Subcutaneous adipose tissue (tissue), 4 donors: ENCODE results near the gene HMGA1. TPM values are rescaled to one million over a fixed set of nuclear protein-coding genes. Genes with fewer than 3 reads are reported as not detected.

Experiments used
- total RNA-seq, 4 donors: library from RNA; depleted of rRNA; stranded (reverse); fragments of >200 nt; gene quantifications; one replicate each; pipeline ENCODE4 v1.1.0, GENCODE V29; 2016
- TF ChIP-seq, protein P1 (sequence below): fragments of 450-650 bp; IDR thresholded peaks from one replicate; pipeline ENCODE4 v1.5.1; 2016; ENCODE audit warnings: low read depth, mild to moderate bottlenecking, control low read depth, antibody characterized with exemption, moderate library complexity

HMGA1 gene
- total RNA-seq, 4 donors from 2014 or later = 10.3 to 21.4 (median 13.5) TPM

DNA sequence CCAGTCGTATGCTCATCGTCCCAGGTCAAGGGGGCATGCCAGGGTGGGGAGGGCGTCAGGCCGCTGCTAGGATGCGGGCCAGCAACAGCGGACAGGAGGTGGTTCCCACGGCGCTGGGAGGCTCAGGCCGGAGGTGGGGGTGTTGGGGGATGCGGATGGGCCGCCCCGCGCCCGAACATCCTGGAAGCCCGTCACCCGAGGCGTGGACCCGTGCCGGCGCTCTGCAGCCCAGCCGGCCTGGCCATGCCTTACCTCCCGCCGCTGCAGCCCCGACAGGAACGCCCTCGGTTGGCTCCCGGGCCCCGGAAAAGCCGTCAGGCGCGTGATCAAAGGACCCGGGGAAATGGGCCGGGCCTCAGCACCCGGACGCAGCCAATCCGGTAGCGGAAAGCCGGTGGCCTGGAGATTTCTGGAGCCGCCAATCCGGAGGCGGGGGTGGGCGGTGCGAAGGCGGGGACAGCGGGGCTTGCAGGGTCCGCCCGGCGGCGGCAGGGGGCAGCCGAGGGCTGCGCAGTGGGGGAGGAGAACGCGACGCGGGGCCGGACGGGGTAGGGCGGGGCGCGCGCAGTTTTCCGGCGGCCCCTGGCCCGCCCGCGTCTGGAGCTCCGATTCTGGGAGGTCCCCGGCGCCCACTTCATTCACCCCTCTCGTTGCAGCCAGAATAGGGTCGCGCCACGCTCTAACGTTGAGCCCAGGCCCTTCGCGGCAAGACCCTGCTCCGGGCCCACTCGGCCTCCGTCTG lies 12.2 kb downstream of the HMGA1 start, which contains the start of gene SMIM29:
Gene SMIM29, minus strand, starts transcription at position 280 of the 742 bp plus-strand sequence. CDS start 1,215 bp downstream, outside the sequence.
- TF ChIP-seq, protein P1, sequence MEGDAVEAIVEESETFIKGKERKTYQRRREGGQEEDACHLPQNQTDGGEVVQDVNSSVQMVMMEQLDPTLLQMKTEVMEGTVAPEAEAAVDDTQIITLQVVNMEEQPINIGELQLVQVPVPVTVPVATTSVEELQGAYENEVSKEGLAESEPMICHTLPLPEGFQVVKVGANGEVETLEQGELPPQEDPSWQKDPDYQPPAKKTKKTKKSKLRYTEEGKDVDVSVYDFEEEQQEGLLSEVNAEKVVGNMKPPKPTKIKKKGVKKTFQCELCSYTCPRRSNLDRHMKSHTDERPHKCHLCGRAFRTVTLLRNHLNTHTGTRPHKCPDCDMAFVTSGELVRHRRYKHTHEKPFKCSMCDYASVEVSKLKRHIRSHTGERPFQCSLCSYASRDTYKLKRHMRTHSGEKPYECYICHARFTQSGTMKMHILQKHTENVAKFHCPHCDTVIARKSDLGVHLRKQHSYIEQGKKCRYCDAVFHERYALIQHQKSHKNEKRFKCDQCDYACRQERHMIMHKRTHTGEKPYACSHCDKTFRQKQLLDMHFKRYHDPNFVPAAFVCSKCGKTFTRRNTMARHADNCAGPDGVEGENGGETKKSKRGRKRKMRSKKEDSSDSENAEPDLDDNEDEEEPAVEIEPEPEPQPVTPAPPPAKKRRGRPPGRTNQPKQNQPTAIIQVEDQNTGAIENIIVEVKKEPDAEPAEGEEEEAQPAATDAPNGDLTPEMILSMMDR = no peak

DNA sequence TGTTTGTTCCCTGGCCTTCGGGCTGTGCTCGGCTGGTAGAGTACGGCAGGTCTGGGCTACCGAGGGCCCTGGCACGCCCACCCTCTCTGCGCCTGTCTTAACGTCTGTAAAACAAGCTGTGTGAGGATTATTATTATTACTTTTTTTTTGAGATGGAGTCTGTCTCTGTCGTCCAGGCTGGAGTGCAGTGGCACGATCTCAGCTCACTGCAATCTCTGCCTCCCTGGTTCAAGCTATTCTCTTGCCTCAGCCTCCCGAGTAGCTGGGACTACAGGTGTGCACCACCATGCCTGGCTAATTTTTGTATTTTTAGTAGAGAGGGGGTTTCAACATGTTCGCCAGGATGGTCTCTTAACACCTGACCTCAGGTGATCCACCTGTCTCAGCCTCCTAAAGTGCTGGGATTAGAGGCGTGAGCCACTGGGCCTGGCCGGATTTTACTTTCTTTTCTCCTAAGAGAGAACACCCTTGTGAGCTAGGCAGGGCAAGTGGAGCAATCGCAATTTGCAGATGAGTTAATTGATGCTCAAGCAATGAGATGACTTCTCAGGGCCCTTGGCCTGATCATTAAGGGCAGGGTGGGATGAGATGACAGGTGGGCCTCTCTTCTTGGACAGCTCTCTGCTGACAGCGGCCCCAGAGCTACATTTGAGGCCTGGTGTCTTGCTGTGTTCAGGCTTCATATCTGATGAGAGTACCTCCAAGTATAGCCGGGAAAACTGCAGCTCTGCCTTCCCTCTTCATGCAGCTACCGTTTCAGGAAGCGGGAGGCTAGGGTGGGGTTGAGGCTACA lies 13.0 kb downstream of the HMGA1 start:
- TF ChIP-seq, protein P1 = no peak

DNA sequence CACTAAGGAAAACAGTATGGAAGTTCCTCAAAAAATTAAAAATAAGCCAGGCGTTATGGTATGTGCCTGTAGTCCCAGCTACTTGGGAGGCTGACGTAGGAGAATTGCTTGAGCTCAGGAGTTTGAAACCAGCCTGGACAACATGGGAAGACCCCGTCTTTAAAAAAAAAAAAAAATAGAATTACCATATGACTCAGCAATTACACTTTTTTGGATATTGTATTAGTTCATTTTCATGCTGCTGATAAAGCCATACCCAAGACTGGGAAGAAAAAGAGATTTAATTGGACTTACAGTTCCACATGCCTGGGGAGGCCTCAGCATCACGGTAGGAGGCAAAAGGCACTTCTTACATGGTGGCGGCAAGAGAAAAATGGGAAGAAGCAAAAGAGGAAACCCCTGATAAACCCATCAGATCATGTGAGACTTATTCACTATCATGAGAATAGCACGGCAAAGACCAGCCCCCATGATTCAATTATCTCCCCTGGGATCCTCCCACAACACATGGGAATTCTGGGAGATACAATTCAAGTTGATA lies 22.9 kb downstream of the HMGA1 start:
- TF ChIP-seq, protein P1 = no peak

DNA sequence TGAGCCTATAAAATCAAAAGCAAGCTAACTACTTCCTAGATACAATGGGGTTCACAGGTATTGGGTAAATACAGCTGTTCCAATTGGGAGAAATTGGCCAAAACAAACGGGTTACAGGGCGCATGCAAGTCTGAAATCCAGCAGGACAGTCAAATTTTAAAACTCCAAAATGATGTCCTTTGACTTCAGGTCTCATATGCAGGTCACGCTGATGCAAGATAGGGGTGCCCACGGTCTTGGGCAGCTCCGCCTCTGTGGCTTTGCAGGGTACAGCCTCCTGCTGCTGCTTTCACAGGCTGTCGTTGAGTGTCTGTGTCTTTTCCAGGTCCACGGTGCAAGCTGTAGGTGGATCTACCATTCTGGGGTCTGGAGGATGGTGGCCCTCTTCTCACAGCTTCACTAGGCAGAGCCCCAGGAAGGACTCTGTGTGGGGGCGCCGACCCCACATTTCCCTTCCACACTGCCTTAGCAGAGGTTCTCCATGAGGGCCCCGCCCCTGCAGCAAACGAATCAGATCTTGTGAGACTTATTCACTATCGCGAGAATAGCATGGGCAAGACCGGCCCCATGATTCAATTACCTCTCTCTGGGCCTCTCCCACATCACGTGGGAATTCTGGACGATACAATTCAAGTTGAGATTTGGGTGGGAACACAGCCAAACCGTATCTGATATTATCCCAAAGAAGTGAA lies 24.0 kb downstream of the HMGA1 start:
- TF ChIP-seq, protein P1 = no peak

DNA sequence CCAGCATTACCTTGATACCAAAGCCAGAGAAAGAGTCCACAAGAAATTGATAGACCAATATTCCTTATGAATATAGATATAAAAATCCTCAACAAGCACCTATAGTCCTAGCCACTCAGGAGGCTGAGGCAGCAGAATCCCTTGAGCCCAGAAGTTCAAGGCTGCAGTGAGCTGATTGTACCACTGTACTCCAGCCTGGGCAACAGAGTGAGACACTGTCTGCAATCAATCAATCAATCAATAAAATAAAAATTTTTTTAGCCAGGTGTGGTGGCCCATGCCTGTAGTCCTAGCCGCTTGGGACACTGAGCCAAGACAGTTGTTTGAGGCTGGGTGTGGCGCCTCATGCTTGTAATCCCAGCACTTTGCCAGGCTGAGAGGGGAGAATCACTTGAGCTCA lies 31.1 kb downstream of the HMGA1 start:
- TF ChIP-seq, protein P1 = no peak

DNA sequence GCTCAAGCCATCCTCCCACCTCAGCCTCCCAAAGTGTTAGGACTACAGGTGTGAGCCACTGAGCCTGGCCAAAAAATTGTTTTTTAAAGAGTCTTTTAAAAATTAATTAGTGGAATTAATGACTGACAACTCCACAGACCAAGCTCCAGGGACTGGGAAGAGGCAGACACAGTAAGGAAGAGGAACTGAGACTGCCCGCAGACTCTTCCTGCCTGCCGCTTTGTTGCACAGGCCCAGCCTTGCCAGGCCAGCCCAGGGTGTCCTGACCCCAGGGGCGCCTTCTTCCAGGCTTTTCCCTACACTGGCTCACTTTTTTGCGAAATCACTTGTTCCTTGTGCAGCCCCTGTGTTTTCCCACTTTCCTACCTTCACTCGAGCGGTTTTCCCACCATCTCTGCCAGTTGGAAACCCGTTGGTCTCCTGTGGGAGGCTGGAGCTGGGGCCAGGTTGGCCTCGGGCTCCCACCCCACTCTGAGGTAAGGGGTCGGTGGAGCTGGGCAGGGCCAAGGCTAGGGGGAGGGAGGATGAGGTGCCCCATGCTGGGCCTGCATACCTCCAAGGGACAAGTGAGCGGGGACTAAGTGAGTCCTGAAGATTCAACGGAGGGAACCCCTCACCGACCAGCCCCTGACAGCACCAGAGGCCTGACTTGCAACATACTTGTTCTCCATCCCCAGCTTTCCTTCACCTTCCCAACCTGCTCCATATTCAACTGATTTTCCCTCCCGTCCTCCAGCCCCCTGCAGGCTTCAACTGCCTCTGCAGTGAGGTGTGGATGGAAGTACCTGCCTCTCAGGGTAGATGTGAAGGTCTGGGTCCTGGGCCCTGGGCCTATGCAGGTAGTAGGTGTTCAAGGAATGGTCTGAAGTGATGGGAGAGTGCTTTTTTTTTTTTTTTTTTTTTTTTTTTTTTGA lies 35.6 kb downstream of the HMGA1 start:
- TF ChIP-seq, protein P1 = no peak
